Measurements from ENCODE around the gene PROSER1.

DNA sequence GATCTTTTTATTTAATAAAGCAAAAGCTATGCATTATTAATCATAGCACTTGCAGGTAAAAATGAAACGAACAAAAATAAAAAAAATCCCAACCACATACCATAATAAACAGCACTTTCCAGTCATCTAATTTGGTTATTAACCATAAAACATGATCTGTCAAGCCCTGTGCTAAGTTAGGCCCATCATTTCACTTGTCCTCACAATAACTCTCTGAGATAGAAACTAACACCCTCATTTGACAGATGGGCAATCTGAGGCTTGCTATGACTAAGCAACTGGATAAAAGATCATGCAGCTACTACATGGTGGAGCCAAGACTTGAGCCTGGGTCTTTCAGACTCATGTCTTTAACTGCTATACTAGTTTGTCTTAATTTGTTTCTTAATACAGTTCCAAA, 21.8 kb downstream of the PROSER1 start:
- TF ChIP-seq, protein P1, sequence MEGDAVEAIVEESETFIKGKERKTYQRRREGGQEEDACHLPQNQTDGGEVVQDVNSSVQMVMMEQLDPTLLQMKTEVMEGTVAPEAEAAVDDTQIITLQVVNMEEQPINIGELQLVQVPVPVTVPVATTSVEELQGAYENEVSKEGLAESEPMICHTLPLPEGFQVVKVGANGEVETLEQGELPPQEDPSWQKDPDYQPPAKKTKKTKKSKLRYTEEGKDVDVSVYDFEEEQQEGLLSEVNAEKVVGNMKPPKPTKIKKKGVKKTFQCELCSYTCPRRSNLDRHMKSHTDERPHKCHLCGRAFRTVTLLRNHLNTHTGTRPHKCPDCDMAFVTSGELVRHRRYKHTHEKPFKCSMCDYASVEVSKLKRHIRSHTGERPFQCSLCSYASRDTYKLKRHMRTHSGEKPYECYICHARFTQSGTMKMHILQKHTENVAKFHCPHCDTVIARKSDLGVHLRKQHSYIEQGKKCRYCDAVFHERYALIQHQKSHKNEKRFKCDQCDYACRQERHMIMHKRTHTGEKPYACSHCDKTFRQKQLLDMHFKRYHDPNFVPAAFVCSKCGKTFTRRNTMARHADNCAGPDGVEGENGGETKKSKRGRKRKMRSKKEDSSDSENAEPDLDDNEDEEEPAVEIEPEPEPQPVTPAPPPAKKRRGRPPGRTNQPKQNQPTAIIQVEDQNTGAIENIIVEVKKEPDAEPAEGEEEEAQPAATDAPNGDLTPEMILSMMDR (IDR thresholded peaks at IDR 0.05) = no peak
- no peak for TF ChIP-seq EP300 (IDR thresholded peaks at IDR 0.05)

Data from tibial nerve (tissue), 4 donors.